SK-MEL-5 (cell line): ENCODE measurements around the gene PAK1. TPM values are rescaled to one million over a fixed set of nuclear protein-coding genes. Genes with fewer than 3 reads are reported as not detected.

Experiments used
- total RNA-seq: library from RNA; depleted of rRNA; stranded (reverse); fragments of >200 nt; shearing (Covaris generic); gene quantifications from 2 replicates; pipeline ENCODE4 v1.2.3, GENCODE V29; 2014; rRNA removed

The PAK1 gene
- total RNA-seq, 1 experiment from 2014 or later = 29.0 TPM

Other genes starting within 250 kb of the PAK1 start
- gene GDPD4, start 172.4 kb downstream of the PAK1 start, total RNA-seq = not detected in 2 replicates
- gene AQP11, start 115.9 kb upstream of the PAK1 start, total RNA-seq = 0.67 and 1.4 TPM in 2 replicates
- 219 and 224 TPM in 2 replicates for gene CLNS1A, start 163.7 kb upstream of the PAK1 start, total RNA-seq